UCSD-AML1 (cell line): Measurements from ENCODE around the gene LSAMP.
"Not testable (repeated sequence)": the region's sequence is repeated elsewhere in the genome, so short reads cannot be mapped to it uniquely, and the experiment has no call there.

Experiments
- DNase-seq: peaks from one replicate; lab custom pipeline; 2025; ENCODE audit not compliant: unreplicated experiment; lab: John Stamatoyannopoulos, UW

LSAMP gene

DNA sequence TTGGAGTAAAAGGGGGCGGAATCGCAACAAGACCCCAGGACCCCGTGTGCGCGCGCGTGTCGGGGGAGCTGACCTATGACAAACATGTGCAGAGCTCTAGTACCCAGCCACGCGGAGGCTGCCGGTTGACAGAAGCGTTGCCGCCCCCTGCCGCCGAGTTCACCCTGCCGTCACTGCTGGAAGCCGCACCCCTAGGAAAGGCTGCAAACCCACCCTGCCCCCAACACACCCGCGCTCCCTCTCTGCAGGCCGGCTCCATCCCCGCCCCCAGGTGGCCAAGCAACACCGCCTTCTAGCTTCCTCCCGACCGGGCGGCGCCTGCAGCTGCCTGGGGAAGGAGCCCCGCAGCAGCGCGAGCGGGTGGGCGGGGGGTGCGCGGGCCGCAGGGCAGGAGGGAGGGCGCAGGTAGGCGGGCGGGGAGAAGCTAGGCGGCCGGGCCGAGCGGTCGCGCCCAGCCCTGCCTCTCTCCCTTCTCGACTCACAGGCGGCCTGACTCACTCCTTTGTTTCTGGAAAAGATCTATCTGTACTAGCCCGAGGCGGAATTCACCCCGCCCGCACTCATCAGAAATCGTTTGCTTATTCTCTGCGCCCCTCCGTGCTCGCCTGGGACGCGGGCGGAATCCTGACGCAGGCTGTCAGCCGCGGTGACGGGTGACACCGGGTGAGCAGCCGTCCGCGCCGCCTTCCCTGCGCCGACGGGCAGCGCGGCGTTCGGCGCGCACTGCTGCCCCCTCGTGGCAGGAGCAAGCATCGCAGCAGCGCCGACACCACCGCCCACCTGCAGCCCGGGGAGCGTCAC lies 661.1 kb downstream of the LSAMP start:
- DNase-seq, result peak; percentile 85

DNA sequence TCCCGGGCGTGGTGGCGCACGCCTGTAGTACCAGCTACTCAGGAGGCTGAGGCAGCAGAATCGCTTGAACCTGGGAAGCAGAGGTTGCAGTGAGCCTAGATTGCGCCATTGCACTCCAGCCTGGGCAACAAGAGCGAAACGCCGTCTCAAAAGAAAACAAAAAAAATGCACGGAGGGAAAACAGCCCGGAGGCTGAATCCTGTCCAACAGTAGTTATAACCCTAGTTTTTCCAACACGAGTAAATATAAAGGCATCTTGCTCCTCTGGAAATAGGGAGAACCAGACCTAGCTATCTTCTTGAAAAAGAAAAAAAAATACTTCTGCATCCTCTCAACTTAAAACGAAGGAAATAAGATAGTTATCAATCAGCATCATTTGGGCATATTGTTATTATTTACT lies 661.9 kb downstream of the LSAMP start:
- DNase-seq, result not testable (repeated sequence)

DNA sequence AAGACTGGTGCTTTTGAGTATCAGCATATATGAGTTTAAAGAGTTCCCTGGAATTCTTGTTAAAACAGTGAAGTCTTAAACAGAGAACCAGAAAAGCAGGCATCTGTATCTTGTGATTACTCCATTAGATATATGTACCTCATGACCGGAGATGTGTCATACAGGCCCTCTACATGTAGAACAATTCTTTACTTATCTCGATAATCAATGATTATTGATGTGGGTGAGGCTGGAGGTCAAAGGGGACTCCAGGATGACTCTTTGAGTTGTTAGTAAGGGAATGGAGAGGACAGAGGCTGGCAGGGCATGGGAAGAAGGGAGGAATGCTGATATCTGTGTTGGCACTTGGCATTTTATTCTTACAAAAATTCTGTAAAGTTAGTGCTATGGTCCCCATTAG lies 666.3 kb downstream of the LSAMP start:
- DNase-seq, result no peak

DNA sequence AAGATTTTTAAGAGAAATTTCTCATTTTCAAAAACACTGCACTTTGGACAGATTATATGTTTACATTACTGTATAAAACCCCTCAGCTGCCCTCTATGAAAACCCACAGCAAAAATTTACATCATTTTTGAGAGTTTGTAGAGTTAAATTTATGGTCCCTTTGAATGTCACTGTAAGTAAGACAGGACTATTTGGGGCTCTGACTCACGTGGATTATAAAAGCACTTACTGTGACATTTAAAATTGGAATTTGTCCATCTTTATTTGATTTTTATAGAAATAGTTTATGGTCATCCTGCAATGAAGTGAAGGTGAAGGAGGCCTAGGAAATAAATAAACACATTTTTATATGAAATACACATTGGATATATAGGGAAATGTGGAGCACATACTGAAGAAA lies 672.3 kb downstream of the LSAMP start:
- DNase-seq, result no peak

- DNase-seq, result no peak
Observed at GRCh38 chr3:115768661-115769060, 676.6 kb downstream of the LSAMP start.

- no peak for DNase-seq
Observed at GRCh38 chr3:115766587-115767482, 678.5 kb downstream of the LSAMP start.

DNA sequence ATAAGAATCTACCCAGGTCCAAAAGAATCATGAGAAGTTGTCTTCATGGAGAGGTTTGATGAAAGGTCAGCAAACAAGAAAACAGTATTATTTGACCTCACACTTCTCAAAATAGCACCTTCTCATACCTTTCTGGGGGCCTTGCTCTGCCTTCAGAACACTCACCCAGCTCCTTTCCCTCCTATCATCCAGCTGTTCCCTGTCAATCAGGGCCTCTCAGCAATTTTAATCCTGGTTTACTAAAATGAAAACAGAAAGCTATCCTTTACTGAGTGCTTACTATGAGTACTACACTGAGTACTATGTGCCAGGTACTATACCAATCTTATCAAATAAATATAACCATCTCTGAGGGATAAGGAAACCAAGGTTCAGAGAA lies 683.4 kb downstream of the LSAMP start:
- DNase-seq, result no peak

DNA sequence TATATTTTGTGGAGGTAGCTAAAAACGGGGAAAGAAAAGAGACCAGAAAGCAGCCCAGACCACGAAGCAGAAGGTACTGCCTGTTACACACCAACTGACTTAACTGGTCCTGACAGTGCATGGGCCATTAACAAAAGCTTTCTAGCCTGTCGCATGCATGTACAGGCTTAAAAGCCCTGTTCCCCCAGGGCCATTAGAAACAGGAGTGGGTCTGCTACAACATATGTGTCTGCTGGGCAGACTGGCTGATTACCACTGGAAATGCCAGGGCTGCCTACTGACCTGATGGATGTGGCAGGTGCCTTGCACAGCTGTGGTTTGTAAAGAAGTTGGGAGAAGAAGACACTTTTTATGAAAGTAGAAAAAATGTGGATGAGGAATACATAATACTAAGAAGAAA lies 684.6 kb downstream of the LSAMP start:
- no peak for DNase-seq

DNA sequence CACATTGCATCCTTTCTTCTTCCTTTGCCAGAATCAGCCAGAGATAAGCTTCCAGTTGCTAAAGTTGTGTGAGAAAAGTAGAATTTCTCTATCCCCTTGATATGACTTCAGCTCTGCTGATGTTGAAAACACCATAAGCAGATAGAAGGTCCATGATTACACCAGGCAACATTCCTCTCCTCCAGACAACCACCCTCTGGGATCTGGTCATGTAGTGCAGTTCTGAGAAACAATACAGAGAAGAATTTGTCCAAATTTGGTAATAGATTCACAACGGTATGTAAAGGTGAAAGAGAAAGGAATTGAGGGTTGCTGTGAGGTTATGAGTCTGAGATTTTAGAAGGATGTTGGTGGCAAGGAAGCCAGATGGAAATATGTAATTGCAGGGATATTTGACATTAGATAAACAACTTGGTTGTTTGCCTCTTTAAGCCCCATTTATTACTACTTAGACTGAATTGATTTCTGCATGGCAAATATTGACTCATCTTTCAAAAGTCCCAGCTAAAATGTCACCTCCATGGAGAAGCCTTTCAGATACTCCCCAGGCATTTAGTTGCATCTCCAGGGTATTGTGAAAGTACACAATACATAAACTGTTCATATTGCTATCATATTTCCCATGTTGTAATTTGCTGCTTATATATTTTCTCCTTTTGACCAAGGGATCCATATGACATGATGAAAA lies 687.1 kb downstream of the LSAMP start:
- DNase-seq, result no peak

- DNase-seq, result not testable (repeated sequence)
Observed at GRCh38 chr3:115752978-115753377, 692.3 kb downstream of the LSAMP start.
